WTC11 (cell line): ENCODE results near the gene CNNM3. TPM values are rescaled to one million over a fixed set of nuclear protein-coding genes. Genes with fewer than 3 reads are reported as not detected.

Experiments
- ATAC-seq: fragments of 200-7000 bp; cut with Tn5 transposase; 2 replicates; pipeline ENCODE4 v1.10.0; 2021; ENCODE audit warnings: mild to moderate bottlenecking, moderate library complexity
- CTCF ChIA-PET: fragments of 300-600 bp; sonication (Branson Sonifier 250); formaldehyde crosslinking; loops from one replicate; lab custom pipeline; 2021; ENCODE audit warnings: antibody characterized with exemption; lab: Charles Lee
- POLR2A ChIA-PET: fragments of 350-600 bp; sonication (Branson Sonifier 250); formaldehyde crosslinking; loops from one replicate; lab custom pipeline; 2021; ENCODE audit warnings: antibody characterized with exemption; lab: Charles Lee
- DNase-seq: peaks from one replicate; pipeline ENCODE4 v3.0.0; 2021; ENCODE audit warnings: low spot score
- H3K27ac Mint-ChIP-seq: 2 replicates; pipeline ENCODE4 v1.8.0; 2021; ENCODE audit warnings: mixed read lengths
- H3K27me3 Mint-ChIP-seq: 2 replicates; pipeline ENCODE4 v1.8.0; 2021; ENCODE audit warnings: low read depth, mild to moderate bottlenecking, moderate library complexity, mixed read lengths
- H3K36me3 Mint-ChIP-seq: 2 replicates; pipeline ENCODE4 v1.8.0; 2021; ENCODE audit warnings: mixed read lengths
- H3K4me1 Mint-ChIP-seq: 2 replicates; pipeline ENCODE4 v1.8.0; 2022; ENCODE audit warnings: mixed read lengths
- H3K4me3 Mint-ChIP-seq: 2 replicates; pipeline ENCODE4 v1.8.0; 2021; ENCODE audit warnings: mild to moderate bottlenecking, moderate library complexity, mixed read lengths
- H3K9me3 Mint-ChIP-seq: 2 replicates; pipeline ENCODE4 v1.8.0; 2021; ENCODE audit warnings: mixed read lengths
- CBFB ChIP-seq: sonication (generic); formaldehyde crosslinking; IDR thresholded peaks from 2 replicates; pipeline ENCODE4 v1.8.1; 2022; ENCODE audit warnings: mild to moderate bottlenecking, low read depth, missing genetic modification reagents
- CREM ChIP-seq: sonication (generic); formaldehyde crosslinking; IDR thresholded peaks from 2 replicates; pipeline ENCODE4 v1.8.1; 2022; ENCODE audit warnings: mild to moderate bottlenecking, missing genetic modification reagents, moderate library complexity
- GABPB1 ChIP-seq: sonication (generic); formaldehyde crosslinking; IDR thresholded peaks from 2 replicates; pipeline ENCODE4 v1.8.1; 2023; ENCODE audit warnings: mild to moderate bottlenecking, missing genetic modification reagents
- JAZF1 ChIP-seq: fragments of 250-450 bp; sonication (Bioruptor Pico); IDR thresholded peaks from 2 replicates; pipeline ENCODE4 v1.9.0; 2021; ENCODE audit warnings: moderate library complexity, mild to moderate bottlenecking, inconsistent platforms
- NR1H2 ChIP-seq: sonication (generic); formaldehyde crosslinking; IDR thresholded peaks from 2 replicates; pipeline ENCODE4 v1.9.0; 2021; ENCODE audit warnings: mild to moderate bottlenecking, moderate library complexity, missing genetic modification reagents
- SOX15 ChIP-seq: fragments of 250-450 bp; sonication (Bioruptor Pico); IDR thresholded peaks from 2 replicates; pipeline ENCODE4 v1.9.0; 2021; ENCODE audit warnings: mild to moderate bottlenecking
- TEAD4 ChIP-seq: sonication (generic); formaldehyde crosslinking; IDR thresholded peaks from 2 replicates; pipeline ENCODE4 v1.8.0; 2022; ENCODE audit warnings: mild to moderate bottlenecking, missing genetic modification reagents
- ZNF219 ChIP-seq: sonication (generic); formaldehyde crosslinking; IDR thresholded peaks from 2 replicates; pipeline ENCODE4 v1.8.0; 2023; ENCODE audit warnings: missing genetic modification reagents, mild to moderate bottlenecking, borderline replicate concordance
- ZNF232 ChIP-seq: sonication (generic); formaldehyde crosslinking; IDR thresholded peaks from 2 replicates; pipeline ENCODE4 v1.8.0; 2022; ENCODE audit warnings: mild to moderate bottlenecking, missing genetic modification reagents
- ZNF671 ChIP-seq: fragments of 250-450 bp; sonication (Bioruptor Pico); IDR thresholded peaks from 2 replicates; pipeline ENCODE4 v1.8.0; 2021; ENCODE audit warnings: mild to moderate bottlenecking
- total RNA-seq: library from RNA; stranded (reverse); gene quantifications from 3 replicates; pipeline ENCODE4 v1.2.3, GENCODE V29; 2021
- TF ChIP-seq, protein P1 (sequence below): sonication (generic); formaldehyde crosslinking; IDR thresholded peaks from 2 replicates; pipeline ENCODE4 v1.8.0; 2023; ENCODE audit warnings: mild to moderate bottlenecking, missing genetic modification reagents
- TF ChIP-seq, protein P2 (sequence below): sonication (generic); formaldehyde crosslinking; IDR thresholded peaks from 2 replicates; pipeline ENCODE4 v1.8.1; 2022; ENCODE audit warnings: low read depth, missing genetic modification reagents, borderline replicate concordance
- TF ChIP-seq, protein P3 (sequence below): fragments of 250-450 bp; sonication (Bioruptor Pico); IDR thresholded peaks from 2 replicates; pipeline ENCODE4 v2.1.2; 2022; ENCODE audit warnings: mild to moderate bottlenecking, moderate library complexity
- TF ChIP-seq, protein P4 (sequence below): sonication (generic); formaldehyde crosslinking; IDR thresholded peaks from 2 replicates; pipeline ENCODE4 v1.8.0; 2022; ENCODE audit warnings: missing genetic modification reagents

The CNNM3 gene
- total RNA-seq, 1 experiment from 2014 or later, result 34.9 TPM

DNA sequence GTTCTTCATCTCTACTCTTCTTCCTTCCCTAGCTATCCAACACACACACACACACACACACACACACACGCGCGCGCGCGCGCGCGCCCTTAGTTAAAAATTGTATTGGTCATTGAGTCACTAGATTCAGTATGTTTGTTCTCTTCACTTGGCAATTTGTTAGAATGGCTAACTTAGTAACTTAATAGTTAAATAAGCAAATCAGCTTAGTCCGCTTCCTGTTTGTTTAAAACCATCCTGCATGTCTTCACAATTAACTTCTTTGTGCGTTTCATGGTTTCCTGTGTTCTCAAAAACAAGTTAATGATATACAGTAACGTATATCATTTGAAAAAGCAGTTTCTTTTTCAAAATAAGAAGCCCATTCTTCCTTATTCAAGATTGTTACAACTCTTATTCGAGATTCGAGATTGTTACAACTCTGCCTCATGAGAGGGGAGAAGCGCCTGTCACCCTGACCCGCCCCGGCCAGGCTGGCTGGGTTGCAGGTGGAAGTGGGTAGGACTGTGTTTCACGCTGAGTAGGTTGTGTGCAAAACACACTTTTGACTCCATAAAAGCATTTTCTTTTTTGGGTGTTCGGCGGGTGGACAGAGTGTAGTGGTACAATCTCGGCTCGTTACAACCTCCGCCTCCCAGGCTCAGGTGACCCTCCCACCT lies 9.5 kb upstream of the CNNM3 start:
- no peaks in the 10 kb centered on the region for H3K27me3 Mint-ChIP-seq
- CTCF ChIA-PET, result interaction anchor here (0.5 kb wide), 1 partner anchor 598 kb away, joined by 5 read pairs; no protein-coding TSS in a partner anchor

DNA sequence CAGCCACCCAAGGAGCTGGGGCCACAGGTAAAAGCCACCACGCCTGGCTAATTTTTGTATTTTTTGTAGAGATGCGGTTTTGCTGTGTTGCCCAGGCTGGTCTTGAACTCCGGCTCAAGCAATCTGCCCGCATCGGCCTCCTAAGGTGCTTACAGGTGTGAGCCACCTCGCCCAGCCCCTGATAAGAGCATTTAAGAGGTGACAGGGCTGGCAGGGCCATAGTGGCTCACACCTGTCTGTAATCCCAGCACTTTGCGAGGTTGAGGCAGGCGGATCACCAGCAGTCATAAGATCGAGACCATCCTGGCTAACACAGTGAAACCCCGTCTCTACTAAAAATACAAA lies 9.0 kb upstream of the CNNM3 start:
- Mint-ChIP-seq H3K4me1 (no peaks in the 10 kb centered on the region), H3K4me3 (no peak overlapping the region), H3K9me3 (peaks cover 6% of the 10 kb centered on the region), H3K27me3 (no peaks in the 10 kb centered on the region), H3K27ac (no peak overlapping the region), H3K36me3 (peaks cover 9% of the 10 kb centered on the region)
- CTCF ChIA-PET, result no interaction called here
- ATAC-seq (no peak), DNase-seq (no peak)
- TF ChIP-seq GABPB1 (CRISPR knock-in tag), result no peak
- TF ChIP-seq CREM, result no peak
- TF ChIP-seq, protein P1, sequence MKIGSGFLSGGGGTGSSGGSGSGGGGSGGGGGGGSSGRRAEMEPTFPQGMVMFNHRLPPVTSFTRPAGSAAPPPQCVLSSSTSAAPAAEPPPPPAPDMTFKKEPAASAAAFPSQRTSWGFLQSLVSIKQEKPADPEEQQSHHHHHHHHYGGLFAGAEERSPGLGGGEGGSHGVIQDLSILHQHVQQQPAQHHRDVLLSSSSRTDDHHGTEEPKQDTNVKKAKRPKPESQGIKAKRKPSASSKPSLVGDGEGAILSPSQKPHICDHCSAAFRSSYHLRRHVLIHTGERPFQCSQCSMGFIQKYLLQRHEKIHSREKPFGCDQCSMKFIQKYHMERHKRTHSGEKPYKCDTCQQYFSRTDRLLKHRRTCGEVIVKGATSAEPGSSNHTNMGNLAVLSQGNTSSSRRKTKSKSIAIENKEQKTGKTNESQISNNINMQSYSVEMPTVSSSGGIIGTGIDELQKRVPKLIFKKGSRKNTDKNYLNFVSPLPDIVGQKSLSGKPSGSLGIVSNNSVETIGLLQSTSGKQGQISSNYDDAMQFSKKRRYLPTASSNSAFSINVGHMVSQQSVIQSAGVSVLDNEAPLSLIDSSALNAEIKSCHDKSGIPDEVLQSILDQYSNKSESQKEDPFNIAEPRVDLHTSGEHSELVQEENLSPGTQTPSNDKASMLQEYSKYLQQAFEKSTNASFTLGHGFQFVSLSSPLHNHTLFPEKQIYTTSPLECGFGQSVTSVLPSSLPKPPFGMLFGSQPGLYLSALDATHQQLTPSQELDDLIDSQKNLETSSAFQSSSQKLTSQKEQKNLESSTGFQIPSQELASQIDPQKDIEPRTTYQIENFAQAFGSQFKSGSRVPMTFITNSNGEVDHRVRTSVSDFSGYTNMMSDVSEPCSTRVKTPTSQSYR (CRISPR knock-in tag), result no peak
- TF ChIP-seq NR1H2 (CRISPR knock-in tag), result no peak
- TF ChIP-seq, protein P2, sequence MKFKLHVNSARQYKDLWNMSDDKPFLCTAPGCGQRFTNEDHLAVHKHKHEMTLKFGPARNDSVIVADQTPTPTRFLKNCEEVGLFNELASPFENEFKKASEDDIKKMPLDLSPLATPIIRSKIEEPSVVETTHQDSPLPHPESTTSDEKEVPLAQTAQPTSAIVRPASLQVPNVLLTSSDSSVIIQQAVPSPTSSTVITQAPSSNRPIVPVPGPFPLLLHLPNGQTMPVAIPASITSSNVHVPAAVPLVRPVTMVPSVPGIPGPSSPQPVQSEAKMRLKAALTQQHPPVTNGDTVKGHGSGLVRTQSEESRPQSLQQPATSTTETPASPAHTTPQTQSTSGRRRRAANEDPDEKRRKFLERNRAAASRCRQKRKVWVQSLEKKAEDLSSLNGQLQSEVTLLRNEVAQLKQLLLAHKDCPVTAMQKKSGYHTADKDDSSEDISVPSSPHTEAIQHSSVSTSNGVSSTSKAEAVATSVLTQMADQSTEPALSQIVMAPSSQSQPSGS (CRISPR knock-in tag), result no peak
- POLR2A ChIA-PET, result no interaction called here

More for the DNA sequence above, 9.5 kb upstream of the CNNM3 start:
- peaks cover 6% of the 10 kb centered on the region for H3K9me3 Mint-ChIP-seq
- DNase-seq (no peak), ATAC-seq (no peak)
- H3K4me1 Mint-ChIP-seq, result no peaks in the 10 kb centered on the region
- no peak overlapping the region for H3K27ac Mint-ChIP-seq
- H3K4me3 Mint-ChIP-seq, result no peak overlapping the region
- TF ChIP-seq, protein P3, sequence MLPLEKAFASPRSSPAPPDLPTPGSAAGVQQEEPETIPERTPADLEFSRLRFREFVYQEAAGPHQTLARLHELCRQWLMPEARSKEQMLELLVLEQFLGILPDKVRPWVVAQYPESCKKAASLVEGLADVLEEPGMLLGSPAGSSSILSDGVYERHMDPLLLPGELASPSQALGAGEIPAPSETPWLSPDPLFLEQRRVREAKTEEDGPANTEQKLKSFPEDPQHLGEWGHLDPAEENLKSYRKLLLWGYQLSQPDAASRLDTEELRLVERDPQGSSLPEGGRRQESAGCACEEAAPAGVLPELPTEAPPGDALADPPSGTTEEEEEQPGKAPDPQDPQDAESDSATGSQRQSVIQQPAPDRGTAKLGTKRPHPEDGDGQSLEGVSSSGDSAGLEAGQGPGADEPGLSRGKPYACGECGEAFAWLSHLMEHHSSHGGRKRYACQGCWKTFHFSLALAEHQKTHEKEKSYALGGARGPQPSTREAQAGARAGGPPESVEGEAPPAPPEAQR (CRISPR knock-in tag), result no peak
- no peak for TF ChIP-seq ZNF671 (CRISPR knock-in tag)
- no peak for TF ChIP-seq CBFB (CRISPR knock-in tag)
- TF ChIP-seq ZNF219, result no peak
- TF ChIP-seq, protein P4, sequence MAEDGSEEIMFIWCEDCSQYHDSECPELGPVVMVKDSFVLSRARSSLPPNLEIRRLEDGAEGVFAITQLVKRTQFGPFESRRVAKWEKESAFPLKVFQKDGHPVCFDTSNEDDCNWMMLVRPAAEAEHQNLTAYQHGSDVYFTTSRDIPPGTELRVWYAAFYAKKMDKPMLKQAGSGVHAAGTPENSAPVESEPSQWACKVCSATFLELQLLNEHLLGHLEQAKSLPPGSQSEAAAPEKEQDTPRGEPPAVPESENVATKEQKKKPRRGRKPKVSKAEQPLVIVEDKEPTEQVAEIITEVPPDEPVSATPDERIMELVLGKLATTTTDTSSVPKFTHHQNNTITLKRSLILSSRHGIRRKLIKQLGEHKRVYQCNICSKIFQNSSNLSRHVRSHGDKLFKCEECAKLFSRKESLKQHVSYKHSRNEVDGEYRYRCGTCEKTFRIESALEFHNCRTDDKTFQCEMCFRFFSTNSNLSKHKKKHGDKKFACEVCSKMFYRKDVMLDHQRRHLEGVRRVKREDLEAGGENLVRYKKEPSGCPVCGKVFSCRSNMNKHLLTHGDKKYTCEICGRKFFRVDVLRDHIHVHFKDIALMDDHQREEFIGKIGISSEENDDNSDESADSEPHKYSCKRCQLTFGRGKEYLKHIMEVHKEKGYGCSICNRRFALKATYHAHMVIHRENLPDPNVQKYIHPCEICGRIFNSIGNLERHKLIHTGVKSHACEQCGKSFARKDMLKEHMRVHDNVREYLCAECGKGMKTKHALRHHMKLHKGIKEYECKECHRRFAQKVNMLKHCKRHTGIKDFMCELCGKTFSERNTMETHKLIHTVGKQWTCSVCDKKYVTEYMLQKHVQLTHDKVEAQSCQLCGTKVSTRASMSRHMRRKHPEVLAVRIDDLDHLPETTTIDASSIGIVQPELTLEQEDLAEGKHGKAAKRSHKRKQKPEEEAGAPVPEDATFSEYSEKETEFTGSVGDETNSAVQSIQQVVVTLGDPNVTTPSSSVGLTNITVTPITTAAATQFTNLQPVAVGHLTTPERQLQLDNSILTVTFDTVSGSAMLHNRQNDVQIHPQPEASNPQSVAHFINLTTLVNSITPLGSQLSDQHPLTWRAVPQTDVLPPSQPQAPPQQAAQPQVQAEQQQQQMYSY (CRISPR knock-in tag), result no peak
- TF ChIP-seq SOX15 (CRISPR knock-in tag), result no peak
- TF ChIP-seq ZNF232 (CRISPR knock-in tag), result no peak
- TF ChIP-seq TEAD4 (CRISPR knock-in tag), result no peak
- no peak for TF ChIP-seq JAZF1 (CRISPR knock-in tag)
- POLR2A ChIA-PET, result no interaction called here
- H3K36me3 Mint-ChIP-seq, result peaks cover 9% of the 10 kb centered on the region
